Upper lobe of left lung (tissue), 6 donors: ENCODE data around the gene MBD5. TPM values are rescaled to one million over a fixed set of nuclear protein-coding genes. Genes with fewer than 3 reads are reported as not detected.

Experiments
- ATAC-seq, 2 donors: fragments of 200-7000 bp; cut with Tn5 transposase; one replicate each; pipeline ENCODE4 v1.9.1; 2022; ENCODE audit warnings: mild to moderate bottlenecking in 2 of 2, moderate library complexity in 2 of 2; ENCODE audit not compliant: low FRiP score in 2 of 2
- DNase-seq, 2 donors: peaks; one replicate each; pipeline ENCODE4 v3.0.0-alpha.2; 2019 to 2020
- H3K27ac ChIP-seq, 4 donors: fragments of 200-600 bp; sonication (generic); one replicate each; pipeline ENCODE4 v1.5.1; 2016 to 2019
- H3K27me3 ChIP-seq, 4 donors: fragments of 200-600 bp; sonication (generic); one replicate each; pipeline ENCODE4 v1.5.1; 2017 to 2019
- H3K36me3 ChIP-seq, 4 donors: fragments of 200-600 bp; sonication (generic); one replicate each; pipeline ENCODE4 v1.5.1; 2016 to 2019
- H3K4me1 ChIP-seq, 4 donors: fragments of 200-600 bp; sonication (generic); one replicate each; pipeline ENCODE4 v1.5.1; 2018 to 2019
- H3K4me3 ChIP-seq, 4 donors: fragments of 200-600 bp; sonication (generic); one replicate each; pipeline ENCODE4 v1.5.1; 2017 to 2019; ENCODE audit warnings: mild to moderate bottlenecking in 2 of 4, moderate library complexity in 1 of 4
- H3K9me3 ChIP-seq, 4 donors: fragments of 200-600 bp; sonication (generic); one replicate each; pipeline ENCODE4 v1.5.1; 2018 to 2019
- CTCF ChIP-seq, 6 experiments: fragments of 450-650 bp in 4 of 6; fragments of 200-600 bp in 2 of 6; sonication (generic) in 2 of 6; IDR thresholded peaks; one replicate each; pipeline ENCODE4 v1.5.1; 2016 to 2019; ENCODE audit warnings: antibody characterized with exemption in 6 of 6
- EP300 ChIP-seq, 4 donors: sonication (generic); formaldehyde crosslinking; IDR thresholded peaks; one replicate each; pipeline ENCODE4 v1.5.1; 2017; ENCODE audit warnings: antibody characterized with exemption in 4 of 4, control low read depth in 2 of 4
- POLR2A ChIP-seq, 4 donors: fragments of 450-650 bp; IDR thresholded peaks; one replicate each; pipeline ENCODE4 v1.5.1; 2016 to 2017; ENCODE audit warnings: antibody characterized with exemption in 4 of 4, mild to moderate bottlenecking in 2 of 4
- POLR2AphosphoS5 ChIP-seq, 2 donors: sonication (generic); formaldehyde crosslinking; IDR thresholded peaks; one replicate each; pipeline ENCODE4 v1.5.1; 2017; ENCODE audit warnings: antibody characterized with exemption in 2 of 2
- WGBS, 2 donors: methylation state at CpG; one replicate each; pipeline ENCODE4 v1.1.5; 2017 to 2018; 5-methylcytosine and 5-hydroxymethylcytosine counted together
- total RNA-seq, 6 donors: library from RNA; depleted of rRNA in 4 of 6; stranded (reverse); fragments of >200 nt in 4 of 6; gene quantifications; one replicate each; pipeline versions ENCODE4 v1.1.0 to v1.2.1, GENCODE V29; 2016 to 2021
- donor health status: DM: no; HTN: no; CAD: no; lungs with moderate emphysema.
- donor health status: DM: no; HTN: yes; CAD: no; lungs with severe emphysema.

Gene MBD5
- total RNA-seq, 6 donors from 2014 or later = 22.6 to 99.5 (median 27.5) TPM

DNA sequence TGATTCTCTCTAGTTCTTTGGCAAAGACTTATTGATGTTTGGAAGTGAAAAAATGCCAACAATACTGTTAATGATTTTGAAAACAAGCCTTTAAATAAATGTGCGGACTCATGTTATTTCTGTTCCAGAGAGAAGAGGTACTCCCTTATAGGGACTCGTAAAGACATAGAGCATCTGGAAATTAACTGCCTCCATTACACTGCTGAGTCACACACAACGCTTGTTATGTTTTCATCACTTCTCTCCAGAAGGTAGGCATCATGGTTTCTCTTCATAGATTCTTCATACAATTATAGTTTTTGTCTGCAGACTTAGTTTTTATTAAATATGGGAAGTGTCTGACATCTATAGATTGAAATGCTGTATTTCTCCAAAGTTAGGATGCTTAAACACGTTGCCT, 321.2 kb downstream of the MBD5 start:
- no peak for ATAC-seq

DNA sequence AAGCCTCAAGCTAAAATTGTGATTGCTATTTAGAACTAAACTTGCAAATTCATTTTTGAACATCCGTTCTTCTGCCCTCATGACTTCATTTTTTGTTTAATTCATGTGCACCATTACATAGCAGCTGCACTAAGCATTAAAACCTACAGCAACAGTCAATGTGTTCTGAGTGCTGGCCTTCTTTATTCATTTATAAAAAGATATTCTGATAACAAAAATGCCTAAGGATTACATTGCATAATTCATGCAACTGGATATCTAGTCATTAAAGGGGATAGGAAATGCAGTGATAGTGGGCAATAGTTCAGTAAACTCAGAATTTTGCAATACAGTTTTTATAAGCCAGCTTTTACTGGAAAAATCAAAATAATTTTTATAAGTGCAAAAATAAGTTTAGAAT, 329.3 kb downstream of the MBD5 start:
- 89 to 90% methylated on average over 1 of the region's 1 CpG for WGBS, 2 donors
- Histone ChIP-seq H3K36me3 (no peaks in the 10 kb centered on the region), H3K9me3 (peaks cover 0 to 4% (median 0%) of the 10 kb centered on the region in 4 donors), H3K4me1 (no peaks in the 10 kb centered on the region), H3K4me3 (no peak overlapping the region), H3K27ac (no peak overlapping the region), H3K27me3 (no peaks in the 10 kb centered on the region)
- no peak for TF ChIP-seq POLR2AphosphoS5 (IDR thresholded peaks at IDR 0.05)
- TF ChIP-seq EP300 (IDR thresholded peaks at IDR 0.05) = no peak
- no peak for TF ChIP-seq CTCF (IDR thresholded peaks at IDR 0.05)
- TF ChIP-seq POLR2A (IDR thresholded peaks at IDR 0.05) = no peak
- ATAC-seq (no peak), DNase-seq (no peak)

More for the DNA sequence above, 321.2 kb downstream of the MBD5 start:
- Histone ChIP-seq H3K27ac (no peak overlapping the region), H3K9me3 (peaks cover 0 to 7% (median 2%) of the 10 kb centered on the region in 4 donors), H3K4me3 (no peak overlapping the region), H3K36me3 (peaks cover 0 to 11% (median 2%) of the 10 kb centered on the region in 4 donors), H3K27me3 (no peaks in the 10 kb centered on the region), H3K4me1 (no peaks in the 10 kb centered on the region)
- TF ChIP-seq POLR2A (IDR thresholded peaks at IDR 0.05) (no peak), EP300 (IDR thresholded peaks at IDR 0.05) (no peak), CTCF (IDR thresholded peaks at IDR 0.05) (no peak), POLR2AphosphoS5 (IDR thresholded peaks at IDR 0.05) (no peak)
- 96% methylated on average over 4 of the region's 4 CpGs for WGBS, 2 donors
- DNase-seq = no peak

- Histone ChIP-seq H3K27ac (no peak overlapping the region), H3K36me3 (no peaks in the 10 kb centered on the region), H3K4me3 (no peak overlapping the region), H3K9me3 (peaks cover 0 to 4% (median 0%) of the 10 kb centered on the region in 4 donors), H3K4me1 (no peaks in the 10 kb centered on the region), H3K27me3 (no peaks in the 10 kb centered on the region)
- DNase-seq (no peak), ATAC-seq (no peak)
- 69 to 84% methylated on average over 2 of the region's 2 CpGs for WGBS, 2 donors
- TF ChIP-seq EP300 (IDR thresholded peaks at IDR 0.05) = no peak
- TF ChIP-seq CTCF (IDR thresholded peaks at IDR 0.05) = no peak
- no peak for TF ChIP-seq POLR2A (IDR thresholded peaks at IDR 0.05)
- TF ChIP-seq POLR2AphosphoS5 (IDR thresholded peaks at IDR 0.05) = no peak
Measured at GRCh38 chr2:148351437-148352143, 330.7 kb downstream of the MBD5 start.

- 79 to 97% methylated on average over 6 of the region's 6 CpGs for WGBS, 2 donors
- TF ChIP-seq POLR2AphosphoS5 (IDR thresholded peaks at IDR 0.05) (no peak), EP300 (IDR thresholded peaks at IDR 0.05) (no peak), CTCF (IDR thresholded peaks at IDR 0.05) (no peak), POLR2A (IDR thresholded peaks at IDR 0.05) (no peak)
- H3K4me3 ChIP-seq = no peak overlapping the region
Measured at GRCh38 chr2:148358375-148358774, 337.5 kb downstream of the MBD5 start.

GRCh38 chr2:148360662-148361061, 339.8 kb downstream of the MBD5 start:
- DNase-seq = no peak
- no peak overlapping the region for H3K27ac ChIP-seq
- H3K4me1 ChIP-seq = no peaks in the 10 kb centered on the region
- H3K4me3 ChIP-seq = no peak overlapping the region
- no peaks in the 10 kb centered on the region for H3K36me3 ChIP-seq
- 95 to 100% methylated on average over 1 of the region's 1 CpG for WGBS, 2 donors
- no peak for TF ChIP-seq POLR2AphosphoS5 (IDR thresholded peaks at IDR 0.05)
- H3K27me3 ChIP-seq = no peaks in the 10 kb centered on the region
- ATAC-seq = no peak
- H3K9me3 ChIP-seq = no peaks in the 10 kb centered on the region

More at GRCh38 chr2:148358375-148358774, 337.5 kb downstream of the MBD5 start:
- H3K27me3 ChIP-seq = no peaks in the 10 kb centered on the region
- H3K4me1 ChIP-seq = no peaks in the 10 kb centered on the region
- DNase-seq (no peak), ATAC-seq (no peak)
- no peak overlapping the region for H3K27ac ChIP-seq
- no peaks in the 10 kb centered on the region for H3K9me3 ChIP-seq
- H3K36me3 ChIP-seq = no peaks in the 10 kb centered on the region
